ENCODE results near the gene RNF215.

The RNF215 gene

GRCh38 chr22:30393885-30394284 lies 6.7 kb upstream of the RNF215 start:
- FAIRE-seq = no peak

- FAIRE-seq = no peak
Observed at GRCh38 chr22:30393322-30393680, 6.1 kb upstream of the RNF215 start.

- no peak for FAIRE-seq
Observed at GRCh38 chr22:30392661-30393321, 5.6 kb upstream of the RNF215 start.

GRCh38 chr22:30390974-30391691 lies 3.9 kb upstream of the RNF215 start:
- peak; percentile 46 for FAIRE-seq

GRCh38 chr22:30386608-30386959 lies 627 bp downstream of the RNF215 start:
- no peak for FAIRE-seq

- no peak for FAIRE-seq
Observed at GRCh38 chr22:30385942-30386341, 1.3 kb downstream of the RNF215 start.

- no peak for FAIRE-seq
Observed at GRCh38 chr22:30383061-30383460, 4.2 kb downstream of the RNF215 start.

- no peak for FAIRE-seq
Observed at GRCh38 chr22:30382340-30382739, 4.9 kb downstream of the RNF215 start.

- FAIRE-seq = no peak
Observed at GRCh38 chr22:30381264-30381663, 5.9 kb downstream of the RNF215 start.

- FAIRE-seq = no peak
Observed at GRCh38 chr22:30380011-30380410, 7.2 kb downstream of the RNF215 start.

- FAIRE-seq = no peak
Observed at GRCh38 chr22:30375312-30375849, 11.8 kb downstream of the RNF215 start.

- FAIRE-seq = no peak
Observed at GRCh38 chr22:30373331-30374325, 13.6 kb downstream of the RNF215 start.

- no peak for FAIRE-seq
Observed at GRCh38 chr22:30372915-30373314, 14.3 kb downstream of the RNF215 start.

GRCh38 chr22:30371981-30372380 lies 15.2 kb downstream of the RNF215 start:
- no peak for FAIRE-seq

GRCh38 chr22:30371321-30371720 lies 15.9 kb downstream of the RNF215 start:
- no peak for FAIRE-seq

GRCh38 chr22:30370641-30371230 lies 16.5 kb downstream of the RNF215 start:
- FAIRE-seq = no peak

- no peak for FAIRE-seq
Observed at GRCh38 chr22:30368420-30368819, 18.8 kb downstream of the RNF215 start.

GRCh38 chr22:30365891-30366290 lies 21.3 kb downstream of the RNF215 start:
- no peak for FAIRE-seq

- FAIRE-seq = no peak
Observed at GRCh38 chr22:30362651-30363281, 24.4 kb downstream of the RNF215 start.

GRCh38 chr22:30361916-30362650 lies 25.1 kb downstream of the RNF215 start:
- no peak for FAIRE-seq

GRCh38 chr22:30358541-30358940 lies 28.7 kb downstream of the RNF215 start:
- FAIRE-seq = no peak
